HepG2 (cell line): Measurements from ENCODE around the gene C22orf39. TPM values are rescaled to one million over a fixed set of nuclear protein-coding genes. Genes with fewer than 3 reads are reported as not detected.
A peak's percentile ranks its signal among the peaks of the same experiment; 100 is the strongest.

Experiments used
- HDAC6 ChIP-seq: fragments of 200-600 bp; sonication (generic); IDR thresholded peaks from 2 replicates; pipeline ENCODE4 v1.7.0; 2017; ENCODE audit warnings: mild to moderate bottlenecking, antibody characterized with exemption, low read length, low read depth
- MAFF ChIP-seq: IDR thresholded peaks from 2 replicates; pipeline ENCODE4 v1.6.1; 2011; ENCODE audit warnings: low read depth, low read length, improper control_type of control experiment
- MED1 ChIP-seq: sonication (generic); formaldehyde crosslinking; IDR thresholded peaks from 2 replicates; pipeline ENCODE4 v1.4.0; 2020; ENCODE audit warnings: missing genetic modification reagents
- NONO ChIP-seq, 2 experiments: fragments of 450-650 bp in 1 of 2; sonication (generic) in 1 of 2; formaldehyde crosslinking in 1 of 2; IDR thresholded peaks in 1 of 2; conservative IDR thresholded peaks in 1 of 2; 2 replicates each; pipeline versions ENCODE4 v1.6.1 to v1.8.0; 2017 to 2022; ENCODE audit warnings: mild to moderate bottlenecking in 1 of 2, missing genetic modification reagents in 1 of 2, moderate library complexity in 1 of 2
- SRF ChIP-seq: IDR thresholded peaks from 2 replicates; pipeline ENCODE4 v1.6.1; 2011; ENCODE audit warnings: mild to moderate bottlenecking, low read depth, low read length, moderate library complexity
- SRY ChIP-seq: sonication (generic); formaldehyde crosslinking; IDR thresholded peaks from 2 replicates; pipeline ENCODE4 v1.8.0; 2022; ENCODE audit warnings: mild to moderate bottlenecking, missing genetic modification reagents
- TBP ChIP-seq: sonication (generic); formaldehyde crosslinking; IDR thresholded peaks from 2 replicates; pipeline ENCODE4 v1.5.0; 2020; ENCODE audit warnings: missing genetic modification reagents
- ZFX ChIP-seq: sonication (generic); formaldehyde crosslinking; IDR thresholded peaks from 2 replicates; pipeline ENCODE4 v1.4.0; 2020; ENCODE audit warnings: mild to moderate bottlenecking, low read depth, missing genetic modification reagents, moderate library complexity
- ZKSCAN5 ChIP-seq: sonication (generic); formaldehyde crosslinking; IDR thresholded peaks from 2 replicates; pipeline ENCODE4 v1.5.1; 2020; ENCODE audit warnings: mild to moderate bottlenecking, missing genetic modification reagents
- ZNF562 ChIP-seq: sonication (generic); formaldehyde crosslinking; IDR thresholded peaks from 2 replicates; pipeline ENCODE4 v1.8.0; 2022; ENCODE audit warnings: missing genetic modification reagents, borderline replicate concordance
- ZNF720 ChIP-seq: sonication (generic); formaldehyde crosslinking; IDR thresholded peaks from 2 replicates; pipeline ENCODE4 v1.4.0; 2020; ENCODE audit warnings: missing genetic modification reagents
- ZSCAN31 ChIP-seq: sonication (generic); formaldehyde crosslinking; IDR thresholded peaks from 2 replicates; pipeline ENCODE4 v1.5.0; 2020; ENCODE audit warnings: low read depth, mild to moderate bottlenecking, missing genetic modification reagents
- polyA plus RNA-seq, 8 experiments: library from polyadenylated mRNA; depleted of rRNA in 3 of 8; stranded (reverse) in 7 of 8; unstranded in 1 of 8; fragments of >200 nt; fragmentation: Illumina TruSeq in 4 of 8; extraction: Trizol in 4 of 8; gene quantifications; 2 replicates each; pipeline versions ENCODE4 v1.2.1 to v1.2.3, GENCODE V29; 2011 to 2016; ENCODE audit warnings: low read depth in 4 of 8, missing spikeins in 1 of 8, mixed read lengths in 1 of 8; ENCODE audit not compliant: insufficient read depth in 1 of 8
- total RNA-seq, 5 experiments: library from RNA; depleted of rRNA; stranded (reverse); fragments of >200 nt; fragmentation: Illumina TruSeq; extraction: Trizol; gene quantifications; 2 replicates each; pipeline ENCODE4 v1.2.3, GENCODE V29; 2016; ENCODE audit warnings: low read depth in 1 of 5
- TF ChIP-seq, protein P1 (sequence below): sonication (generic); formaldehyde crosslinking; IDR thresholded peaks from 2 replicates; pipeline ENCODE4 v1.8.1; 2023; ENCODE audit warnings: missing genetic modification reagents, mild to moderate bottlenecking, borderline replicate concordance
- TF ChIP-seq, protein P2 (sequence below): sonication (generic); formaldehyde crosslinking; IDR thresholded peaks from 2 replicates; pipeline ENCODE4 v1.8.1; 2023; ENCODE audit warnings: missing genetic modification reagents, inconsistent platforms, borderline replicate concordance
- TF ChIP-seq, protein P3 (sequence below): IDR thresholded peaks from 2 replicates; pipeline ENCODE4 v1.6.1; 2016; ENCODE audit warnings: low read depth, control low read depth
- TF ChIP-seq, protein P4 (sequence below): sonication (generic); formaldehyde crosslinking; IDR thresholded peaks from 2 replicates; pipeline ENCODE4 v1.4.0; 2020; ENCODE audit warnings: missing genetic modification reagents
- TF ChIP-seq, protein P5 (sequence below): sonication (generic); formaldehyde crosslinking; IDR thresholded peaks from 2 replicates; pipeline ENCODE4 v1.4.0; 2020; ENCODE audit warnings: mild to moderate bottlenecking, missing genetic modification reagents
- TF ChIP-seq, protein P6 (sequence below): IDR thresholded peaks from 2 replicates; pipeline ENCODE4 v1.6.1; 2016; ENCODE audit warnings: low read depth

The C22orf39 gene
- total and polyA plus RNA-seq, 2 of the 13 experiments (the other 11 are each of a cell fraction or from before 2014, with no cell fraction given), result 23.4 to 26.4 TPM

DNA sequence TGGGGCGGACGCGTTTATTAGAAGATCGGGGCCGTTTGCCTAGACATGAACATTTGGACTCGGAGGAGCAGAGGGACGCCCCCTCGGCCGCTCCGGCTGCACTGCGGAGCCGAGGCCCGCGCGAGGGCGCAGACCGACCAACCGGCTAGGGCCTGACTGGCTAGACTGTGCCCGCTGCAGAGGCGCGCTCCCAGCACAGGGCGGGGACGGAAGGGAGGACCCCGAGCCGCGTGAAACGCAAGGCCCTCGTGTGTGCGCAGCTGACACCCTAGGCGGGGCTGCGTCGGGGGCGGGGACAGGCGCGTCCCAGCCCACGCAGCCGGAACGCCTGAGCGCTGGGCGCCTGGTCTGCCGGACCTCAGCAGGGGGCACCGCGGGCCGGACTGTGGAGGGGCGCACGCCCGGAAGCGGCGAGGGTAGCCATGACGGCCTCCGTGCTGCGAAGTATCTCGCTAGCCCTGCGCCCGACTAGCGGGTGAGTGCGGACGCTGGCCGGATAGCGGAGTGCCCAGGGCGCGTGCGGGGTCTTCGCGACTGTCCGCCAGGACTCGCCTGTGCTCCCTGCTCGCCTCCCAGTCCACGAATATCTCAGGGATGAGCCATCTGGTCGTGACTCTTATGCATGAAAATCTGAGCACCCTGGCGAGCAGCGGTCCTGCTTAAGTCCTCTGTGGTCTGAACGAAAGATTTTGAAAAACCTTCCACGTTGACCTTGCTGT, 15.2 kb downstream of the C22orf39 start, which contains the start of gene MRPL40 (continued):
- TF ChIP-seq, protein P1, sequence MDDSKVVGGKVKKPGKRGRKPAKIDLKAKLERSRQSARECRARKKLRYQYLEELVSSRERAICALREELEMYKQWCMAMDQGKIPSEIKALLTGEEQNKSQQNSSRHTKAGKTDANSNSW, result peak; percentile 91; the same call in 1 of the 2 replicates
- TF ChIP-seq ZNF562 (CRISPR knock-in tag) (no peak; the same call in 1 of the 2 replicates), ZNF720 (no peak), MAFF (no peak), ZSCAN31 (CRISPR knock-in tag) (peak; percentile 96), ZKSCAN5 (no peak), ZFX (CRISPR knock-in tag) (peak; percentile 98), SRF (peak; percentile 74; the same call in 1 of the 2 replicates), MED1 (CRISPR knock-in tag) (peak; percentile 93), SRY (CRISPR knock-in tag) (peak; percentile 89; the same call in 1 of the 2 replicates), TBP (CRISPR knock-in tag) (0 out of 2 replicates have a peak, but pooled peaks have one; percentile 37), NONO (IDR thresholded peaks at IDR 0.05) (no peak), NONO (CRISPR knock-in tag; conservative IDR thresholded peaks at IDR 0.05) (peak; percentile 100), HDAC6 (no peak)
- TF ChIP-seq, protein P2, sequence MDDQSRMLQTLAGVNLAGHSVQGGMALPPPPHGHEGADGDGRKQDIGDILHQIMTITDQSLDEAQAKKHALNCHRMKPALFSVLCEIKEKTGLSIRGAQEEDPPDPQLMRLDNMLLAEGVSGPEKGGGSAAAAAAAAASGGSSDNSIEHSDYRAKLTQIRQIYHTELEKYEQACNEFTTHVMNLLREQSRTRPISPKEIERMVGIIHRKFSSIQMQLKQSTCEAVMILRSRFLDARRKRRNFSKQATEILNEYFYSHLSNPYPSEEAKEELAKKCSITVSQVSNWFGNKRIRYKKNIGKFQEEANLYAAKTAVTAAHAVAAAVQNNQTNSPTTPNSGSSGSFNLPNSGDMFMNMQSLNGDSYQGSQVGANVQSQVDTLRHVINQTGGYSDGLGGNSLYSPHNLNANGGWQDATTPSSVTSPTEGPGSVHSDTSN (CRISPR knock-in tag), result no peak
- TF ChIP-seq, protein P3, sequence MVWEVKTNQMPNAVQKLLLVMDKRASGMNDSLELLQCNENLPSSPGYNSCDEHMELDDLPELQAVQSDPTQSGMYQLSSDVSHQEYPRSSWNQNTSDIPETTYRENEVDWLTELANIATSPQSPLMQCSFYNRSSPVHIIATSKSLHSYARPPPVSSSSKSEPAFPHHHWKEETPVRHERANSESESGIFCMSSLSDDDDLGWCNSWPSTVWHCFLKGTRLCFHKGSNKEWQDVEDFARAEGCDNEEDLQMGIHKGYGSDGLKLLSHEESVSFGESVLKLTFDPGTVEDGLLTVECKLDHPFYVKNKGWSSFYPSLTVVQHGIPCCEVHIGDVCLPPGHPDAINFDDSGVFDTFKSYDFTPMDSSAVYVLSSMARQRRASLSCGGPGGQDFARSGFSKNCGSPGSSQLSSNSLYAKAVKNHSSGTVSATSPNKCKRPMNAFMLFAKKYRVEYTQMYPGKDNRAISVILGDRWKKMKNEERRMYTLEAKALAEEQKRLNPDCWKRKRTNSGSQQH (CRISPR knock-in tag), result peak; percentile 99
- TF ChIP-seq, protein P4, sequence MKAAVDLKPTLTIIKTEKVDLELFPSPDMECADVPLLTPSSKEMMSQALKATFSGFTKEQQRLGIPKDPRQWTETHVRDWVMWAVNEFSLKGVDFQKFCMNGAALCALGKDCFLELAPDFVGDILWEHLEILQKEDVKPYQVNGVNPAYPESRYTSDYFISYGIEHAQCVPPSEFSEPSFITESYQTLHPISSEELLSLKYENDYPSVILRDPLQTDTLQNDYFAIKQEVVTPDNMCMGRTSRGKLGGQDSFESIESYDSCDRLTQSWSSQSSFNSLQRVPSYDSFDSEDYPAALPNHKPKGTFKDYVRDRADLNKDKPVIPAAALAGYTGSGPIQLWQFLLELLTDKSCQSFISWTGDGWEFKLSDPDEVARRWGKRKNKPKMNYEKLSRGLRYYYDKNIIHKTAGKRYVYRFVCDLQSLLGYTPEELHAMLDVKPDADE (CRISPR knock-in tag), result no peak
- TF ChIP-seq, protein P5, sequence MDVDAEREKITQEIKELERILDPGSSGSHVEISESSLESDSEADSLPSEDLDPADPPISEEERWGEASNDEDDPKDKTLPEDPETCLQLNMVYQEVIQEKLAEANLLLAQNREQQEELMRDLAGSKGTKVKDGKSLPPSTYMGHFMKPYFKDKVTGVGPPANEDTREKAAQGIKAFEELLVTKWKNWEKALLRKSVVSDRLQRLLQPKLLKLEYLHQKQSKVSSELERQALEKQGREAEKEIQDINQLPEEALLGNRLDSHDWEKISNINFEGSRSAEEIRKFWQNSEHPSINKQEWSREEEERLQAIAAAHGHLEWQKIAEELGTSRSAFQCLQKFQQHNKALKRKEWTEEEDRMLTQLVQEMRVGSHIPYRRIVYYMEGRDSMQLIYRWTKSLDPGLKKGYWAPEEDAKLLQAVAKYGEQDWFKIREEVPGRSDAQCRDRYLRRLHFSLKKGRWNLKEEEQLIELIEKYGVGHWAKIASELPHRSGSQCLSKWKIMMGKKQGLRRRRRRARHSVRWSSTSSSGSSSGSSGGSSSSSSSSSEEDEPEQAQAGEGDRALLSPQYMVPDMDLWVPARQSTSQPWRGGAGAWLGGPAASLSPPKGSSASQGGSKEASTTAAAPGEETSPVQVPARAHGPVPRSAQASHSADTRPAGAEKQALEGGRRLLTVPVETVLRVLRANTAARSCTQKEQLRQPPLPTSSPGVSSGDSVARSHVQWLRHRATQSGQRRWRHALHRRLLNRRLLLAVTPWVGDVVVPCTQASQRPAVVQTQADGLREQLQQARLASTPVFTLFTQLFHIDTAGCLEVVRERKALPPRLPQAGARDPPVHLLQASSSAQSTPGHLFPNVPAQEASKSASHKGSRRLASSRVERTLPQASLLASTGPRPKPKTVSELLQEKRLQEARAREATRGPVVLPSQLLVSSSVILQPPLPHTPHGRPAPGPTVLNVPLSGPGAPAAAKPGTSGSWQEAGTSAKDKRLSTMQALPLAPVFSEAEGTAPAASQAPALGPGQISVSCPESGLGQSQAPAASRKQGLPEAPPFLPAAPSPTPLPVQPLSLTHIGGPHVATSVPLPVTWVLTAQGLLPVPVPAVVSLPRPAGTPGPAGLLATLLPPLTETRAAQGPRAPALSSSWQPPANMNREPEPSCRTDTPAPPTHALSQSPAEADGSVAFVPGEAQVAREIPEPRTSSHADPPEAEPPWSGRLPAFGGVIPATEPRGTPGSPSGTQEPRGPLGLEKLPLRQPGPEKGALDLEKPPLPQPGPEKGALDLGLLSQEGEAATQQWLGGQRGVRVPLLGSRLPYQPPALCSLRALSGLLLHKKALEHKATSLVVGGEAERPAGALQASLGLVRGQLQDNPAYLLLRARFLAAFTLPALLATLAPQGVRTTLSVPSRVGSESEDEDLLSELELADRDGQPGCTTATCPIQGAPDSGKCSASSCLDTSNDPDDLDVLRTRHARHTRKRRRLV, result no peak
- TF ChIP-seq, protein P6, sequence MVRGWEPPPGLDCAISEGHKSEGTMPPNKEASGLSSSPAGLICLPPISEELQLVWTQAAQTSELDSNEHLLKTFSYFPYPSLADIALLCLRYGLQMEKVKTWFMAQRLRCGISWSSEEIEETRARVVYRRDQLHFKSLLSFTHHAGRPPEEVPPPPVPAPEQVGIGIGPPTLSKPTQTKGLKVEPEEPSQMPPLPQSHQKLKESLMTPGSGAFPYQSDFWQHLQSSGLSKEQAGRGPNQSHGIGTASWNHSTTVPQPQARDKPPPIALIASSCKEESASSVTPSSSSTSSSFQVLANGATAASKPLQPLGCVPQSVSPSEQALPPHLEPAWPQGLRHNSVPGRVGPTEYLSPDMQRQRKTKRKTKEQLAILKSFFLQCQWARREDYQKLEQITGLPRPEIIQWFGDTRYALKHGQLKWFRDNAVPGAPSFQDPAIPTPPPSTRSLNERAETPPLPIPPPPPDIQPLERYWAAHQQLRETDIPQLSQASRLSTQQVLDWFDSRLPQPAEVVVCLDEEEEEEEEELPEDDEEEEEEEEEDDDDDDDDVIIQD, result no peak
